Endothelial cell of umbilical vein (primary cell): Measurements from ENCODE around the gene WAPL. TPM values are rescaled to one million over a fixed set of nuclear protein-coding genes. Genes with fewer than 3 reads are reported as not detected.
"Not testable (repeated sequence)": the region's sequence is repeated elsewhere in the genome, so short reads cannot be mapped to it uniquely, and the experiment has no call there.

Experiments used
- BruUV-seq: library from RNA; stranded (reverse); fragments of 400-500 nt; replicated peaks from 2 replicates; lab custom pipeline; 2021; lab: Mats Ljungman, UMichigan
- CTCF ChIA-PET: fragments of 300-600, 350-600 bp; sonication (Branson Sonifier 250); formaldehyde crosslinking; loops from one replicate; lab custom pipeline; 2021; ENCODE audit warnings: antibody characterized with exemption, inconsistent platforms; lab: Charles Lee
- POLR2A ChIA-PET: fragments of 300-600, 350-600 bp; sonication (Branson Sonifier 250); formaldehyde crosslinking; loops from one replicate; lab custom pipeline; 2021; ENCODE audit warnings: antibody characterized with exemption, inconsistent platforms; lab: Charles Lee
- DNase-seq: peaks from one replicate; pipeline ENCODE4 v3.0.0-alpha.2; 2011; ENCODE audit warnings: low read depth, low spot score
- FAIRE-seq: peaks from 2 replicates; lab custom pipeline; 2011; peaks lifted over from hg19 to GRCh38; lab: Jason Lieb, UNC
- H2AFZ ChIP-seq: 2 replicates; pipeline ENCODE4 v1.6.0; 2012; ENCODE audit warnings: low read depth, low read length, control low read depth, inconsistent platforms
- H3K27ac ChIP-seq: 2 replicates; pipeline ENCODE4 v1.5.1; 2011; ENCODE audit warnings: low read depth, mild to moderate bottlenecking, control low read depth, low read length, moderate library complexity; ENCODE audit not compliant: insufficient read depth
- H3K27me3 ChIP-seq, 2 experiments: 2 replicates each; pipeline versions ENCODE4 v1.6.0 to v1.6.1; 2011; ENCODE audit warnings: low read length in 2 of 2, mixed read lengths in 1 of 2; ENCODE audit not compliant: control insufficient read depth in 2 of 2, insufficient read depth in 2 of 2
- H3K36me3 ChIP-seq, 2 experiments: 2 replicates in 1 of 2; 3 replicates in 1 of 2; pipeline ENCODE4 v1.5.1; 2011; ENCODE audit warnings: low read length in 2 of 2, mild to moderate bottlenecking in 1 of 2, moderate library complexity in 1 of 2; ENCODE audit not compliant: control insufficient read depth in 2 of 2, insufficient read depth in 2 of 2; ENCODE audit errors: extremely low read depth in 1 of 2
- H3K4me1 ChIP-seq: 3 replicates; pipeline ENCODE4 v1.5.1; 2011; ENCODE audit warnings: mild to moderate bottlenecking, low read length; ENCODE audit not compliant: control insufficient read depth, insufficient read depth; ENCODE audit errors: extremely low read depth
- H3K4me2 ChIP-seq: 2 replicates; pipeline ENCODE4 v1.6.1; 2011; ENCODE audit warnings: low read length, control low read depth, mixed read lengths; ENCODE audit not compliant: insufficient read depth
- H3K4me3 ChIP-seq, 3 experiments: fragments of 200-600 bp in 1 of 3; sonication (generic), shearing (Covaris generic) in 1 of 3; replicated peaks in 1 of 3; 2 replicates each; pipeline ENCODE4 v1.5.1; 2011 to 2016; ENCODE audit warnings: control low read depth in 3 of 3, low read length in 3 of 3, mild to moderate bottlenecking in 2 of 3, inconsistent platforms in 1 of 3, low read depth in 1 of 3, moderate library complexity in 1 of 3; ENCODE audit not compliant: insufficient read depth in 1 of 3
- H3K79me2 ChIP-seq: 2 replicates; pipeline ENCODE4 v1.6.0; 2012; ENCODE audit warnings: low read length, inconsistent platforms; ENCODE audit not compliant: control insufficient read depth, insufficient read depth
- H3K9ac ChIP-seq: replicated peaks from 2 replicates; pipeline ENCODE3; 2011; ENCODE audit warnings: low read length, control low read depth; ENCODE audit not compliant: insufficient read depth; ENCODE audit errors: extremely low read depth
- H3K9me1 ChIP-seq: replicated peaks from 3 replicates; pipeline ENCODE4 v1.6.0; 2011; ENCODE audit warnings: mild to moderate bottlenecking, low read length; ENCODE audit not compliant: control insufficient read depth, insufficient read depth; ENCODE audit errors: extremely low read depth
- H3K9me3 ChIP-seq: replicated peaks from 2 replicates; pipeline ENCODE4 v1.5.1; 2012; ENCODE audit warnings: low read length, inconsistent platforms; ENCODE audit not compliant: control insufficient read depth, insufficient read depth
- H4K20me1 ChIP-seq: replicated peaks from 2 replicates; pipeline ENCODE3; 2011; ENCODE audit warnings: mild to moderate bottlenecking, low read length; ENCODE audit not compliant: control insufficient read depth, insufficient read depth; ENCODE audit errors: extremely low read depth
- EZH2 ChIP-seq: IDR thresholded peaks from 2 replicates; pipeline ENCODE4 v1.6.1; 2012; ENCODE audit warnings: borderline replicate concordance, low read depth, mild to moderate bottlenecking, moderate library complexity, low read length, inconsistent platforms; ENCODE audit not compliant: severe bottlenecking
- GATA2 ChIP-seq: IDR thresholded peaks from 2 replicates; pipeline ENCODE4 v1.7.0; 2011; ENCODE audit warnings: low read depth, mild to moderate bottlenecking, moderate library complexity, mixed read lengths, low read length; ENCODE audit not compliant: insufficient read length, insufficient read depth
- dilution Hi-C: fragments of 300-500 bp; cut with MboI; formaldehyde crosslinking; loops from one replicate; pipeline ENCODE4 v1.15.0; 2019; ENCODE audit warnings: low sequenced_read_pairs; ENCODE audit not compliant: extremely low pct_ligation_motif_present
- intact Hi-C: fragments of 100-400 bp; cut with micrococcal nuclease; formaldehyde crosslinking; loops from one replicate; pipeline ENCODE4 v1.10.0; 2022
- polyA plus RNA-seq, 4 experiments: library from polyadenylated mRNA; depleted of rRNA in 3 of 4; stranded (reverse) in 3 of 4; unstranded in 1 of 4; fragments of >200 nt; gene quantifications; 2 replicates each; pipeline versions ENCODE4 v1.2.1 to v1.2.3, GENCODE V29; 2011 to 2012; ENCODE audit warnings: missing spikeins in 1 of 4
- total RNA-seq: library from RNA; stranded (reverse); gene quantifications from 2 replicates; pipeline ENCODE4 v1.2.3, GENCODE V29; 2021
- TF ChIP-seq, protein P1 (sequence below): IDR thresholded peaks from 2 replicates; pipeline ENCODE4 v1.6.1; 2011; ENCODE audit not compliant: insufficient read depth, insufficient read length

WAPL gene
- total and polyA plus RNA-seq, 2 donors (not counting 3 experiments of a cell fraction or from before 2014, with no cell fraction given), result 9.2 to 35.1 TPM

DNA sequence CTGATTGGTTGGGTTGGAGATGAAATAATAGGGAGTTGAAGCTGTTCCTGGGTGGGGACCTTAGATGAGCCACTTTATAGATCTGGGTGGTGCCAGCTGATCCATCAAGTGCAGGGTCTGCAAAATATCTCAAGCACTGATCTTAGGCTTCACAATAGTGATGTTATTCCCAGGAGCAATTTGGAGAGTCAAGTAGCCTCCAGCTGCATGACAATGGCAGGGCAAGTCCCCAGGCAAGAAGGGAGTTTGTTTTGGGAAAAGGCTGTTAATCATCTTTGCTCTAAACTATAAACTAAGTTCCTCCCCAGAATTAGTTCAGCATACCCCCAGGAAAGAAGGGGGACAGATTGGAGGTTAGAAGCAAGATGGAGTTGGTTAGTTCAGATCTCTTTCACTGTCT lies 47.7 kb upstream of the WAPL start:
- FAIRE-seq, result no peak
- TF ChIP-seq, protein P1, sequence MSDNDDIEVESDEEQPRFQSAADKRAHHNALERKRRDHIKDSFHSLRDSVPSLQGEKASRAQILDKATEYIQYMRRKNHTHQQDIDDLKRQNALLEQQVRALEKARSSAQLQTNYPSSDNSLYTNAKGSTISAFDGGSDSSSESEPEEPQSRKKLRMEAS, result no peak
- TF ChIP-seq EZH2, result no peak
- TF ChIP-seq GATA2, result no peak

DNA sequence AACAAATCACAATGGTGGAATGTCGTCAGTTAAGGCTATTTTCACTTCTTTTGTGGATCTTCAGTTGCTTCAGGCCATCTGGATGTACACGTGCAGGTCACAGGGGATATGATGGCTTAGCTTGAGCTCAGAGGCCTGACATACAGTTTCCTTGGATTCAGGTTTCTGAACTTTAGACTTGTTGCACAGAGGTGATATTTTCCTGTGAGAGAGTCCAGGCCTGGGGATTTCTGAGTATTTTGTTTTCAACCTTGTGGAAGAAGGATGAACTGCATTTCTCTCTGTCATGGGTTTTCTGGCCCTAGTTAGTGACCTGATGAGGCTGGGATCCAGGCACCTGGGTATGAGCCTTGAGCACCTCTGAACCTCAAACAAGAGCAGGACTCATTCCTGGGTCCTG lies 44.9 kb upstream of the WAPL start:
- H2AFZ ChIP-seq, FAIRE-seq, intact Hi-C loops, CTCF ChIA-PET, H3K4me1 ChIP-seq, H3K4me3 ChIP-seq, H3K27me3 ChIP-seq, H3K9me3 ChIP-seq, dilution Hi-C loops, H3K27ac ChIP-seq, H3K9me1 ChIP-seq, H3K9ac ChIP-seq, H4K20me1 ChIP-seq, H3K36me3 ChIP-seq, H3K4me2 ChIP-seq, DNase-seq, BruUV-seq, H3K79me2 ChIP-seq, POLR2A ChIA-PET: not testable (repeated sequence)

More for the DNA sequence above, 47.7 kb upstream of the WAPL start:
- no peak overlapping the region for H3K4me3 ChIP-seq
- no peak for DNase-seq
- H2AFZ ChIP-seq, result no peak overlapping the region
- dilution Hi-C loops (no loop called here), intact Hi-C loops (no loop called here)
- H4K20me1 ChIP-seq, result no peaks in the 10 kb centered on the region
- H3K4me1 ChIP-seq, result no peaks in the 10 kb centered on the region
- H3K79me2 ChIP-seq, result no peaks in the 10 kb centered on the region
- H3K9me3 ChIP-seq, result no peaks in the 10 kb centered on the region
- H3K27me3 ChIP-seq, result no peaks in the 10 kb centered on the region
- POLR2A ChIA-PET, result no interaction called here
- no peak overlapping the region for H3K9ac ChIP-seq
- no peaks in the 10 kb centered on the region for H3K9me1 ChIP-seq
- H3K36me3 ChIP-seq, result no peaks in the 10 kb centered on the region
- H3K27ac ChIP-seq, result no peak overlapping the region
- no peak overlapping the region for H3K4me2 ChIP-seq
- no TSS peak for BruUV-seq
- CTCF ChIA-PET, result interaction anchor here (1.0 kb wide), 1 partner anchor 10 kb away, joined by 4 read pairs; no protein-coding TSS in a partner anchor

DNA sequence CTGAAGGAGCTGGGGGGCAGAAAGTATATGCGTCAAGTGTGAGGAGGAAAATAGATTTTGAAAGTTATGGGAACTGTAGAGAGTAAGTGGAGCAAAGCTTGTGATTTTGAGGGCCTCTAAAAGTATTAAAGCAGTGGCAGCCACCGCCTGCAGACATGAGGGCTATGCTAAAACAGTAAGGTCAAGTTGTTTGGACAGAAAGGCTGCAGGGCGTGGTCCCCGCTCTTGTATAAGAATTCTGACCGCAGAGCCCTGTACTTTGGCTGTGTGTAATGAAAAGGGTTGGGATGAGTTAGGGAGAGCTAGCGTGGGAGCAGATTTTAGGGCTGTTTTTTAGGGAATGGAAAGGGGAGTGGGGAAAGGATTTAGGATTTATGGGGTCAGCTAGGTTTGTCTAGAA lies 41.7 kb upstream of the WAPL start:
- H3K36me3 ChIP-seq, H3K4me2 ChIP-seq, H3K4me3 ChIP-seq, H3K79me2 ChIP-seq, H3K9ac ChIP-seq, H3K27me3 ChIP-seq, dilution Hi-C loops, intact Hi-C loops, H3K27ac ChIP-seq, BruUV-seq, POLR2A ChIA-PET, H4K20me1 ChIP-seq, DNase-seq, H3K9me3 ChIP-seq, FAIRE-seq, H2AFZ ChIP-seq, H3K4me1 ChIP-seq, H3K9me1 ChIP-seq: not testable (repeated sequence)
- CTCF ChIA-PET, result interaction anchor here (1.3 kb wide), 1 partner anchor 23 kb away, joined by 5 read pairs; no protein-coding TSS in a partner anchor

DNA sequence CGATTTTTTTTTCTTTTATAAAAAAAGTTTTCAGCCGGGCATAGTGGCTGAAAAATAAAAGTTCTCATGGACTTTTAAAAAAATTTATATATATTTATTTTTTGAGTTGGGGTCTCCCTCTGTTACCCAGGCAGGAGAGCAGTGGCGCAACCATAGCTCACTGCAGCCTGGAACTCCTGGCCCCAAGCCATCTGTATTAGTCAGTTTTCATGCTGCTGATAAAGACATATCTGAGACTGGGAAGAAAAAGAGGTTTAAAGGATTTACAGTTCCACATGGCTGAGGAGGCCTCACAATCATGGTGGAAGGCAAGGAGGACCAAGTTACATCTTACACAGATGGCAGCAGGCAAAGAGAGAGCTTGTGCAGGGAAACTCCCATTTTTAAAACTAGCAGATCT lies 37.1 kb upstream of the WAPL start:
- H3K27me3 ChIP-seq, H3K4me2 ChIP-seq, H3K9ac ChIP-seq, H3K4me1 ChIP-seq, H3K9me1 ChIP-seq, H3K36me3 ChIP-seq, POLR2A ChIA-PET, H3K9me3 ChIP-seq, H3K79me2 ChIP-seq, H2AFZ ChIP-seq, H3K27ac ChIP-seq, H3K4me3 ChIP-seq, BruUV-seq, dilution Hi-C loops, DNase-seq, H4K20me1 ChIP-seq, FAIRE-seq, intact Hi-C loops: not testable (repeated sequence)
- CTCF ChIA-PET, result interaction anchor here (1.0 kb wide), 1 partner anchor 27 kb away, joined by 4 read pairs; no protein-coding TSS in a partner anchor
